ENCODE results near the gene MOGAT3.
A peak's percentile ranks its signal among the peaks of the same experiment; 100 is the strongest.

MOGAT3 gene

GRCh38 chr7:101172005-101172853 is 28.6 kb downstream of the MOGAT3 start:
- no peak for DNase-seq

- DNase-seq: no peak
Measured at GRCh38 chr7:101171442-101171837, 29.4 kb downstream of the MOGAT3 start.

GRCh38 chr7:101170617-101171441 is 30.0 kb downstream of the MOGAT3 start:
- DNase-seq: no peak

GRCh38 chr7:101169838-101170551 is 30.8 kb downstream of the MOGAT3 start:
- DNase-seq: no peak

GRCh38 chr7:101169110-101169837 is 31.6 kb downstream of the MOGAT3 start:
- DNase-seq: no peak

- DNase-seq: no peak
Measured at GRCh38 chr7:101168412-101169049, 32.3 kb downstream of the MOGAT3 start.

GRCh38 chr7:101167645-101168411 is 33.0 kb downstream of the MOGAT3 start:
- no peak for DNase-seq

- DNase-seq: no peak
Measured at GRCh38 chr7:101166909-101167644, 33.8 kb downstream of the MOGAT3 start.

- no peak for DNase-seq
Measured at GRCh38 chr7:101166648-101166908, 34.3 kb downstream of the MOGAT3 start.

- no peak for DNase-seq
Measured at GRCh38 chr7:101165958-101166647, 34.7 kb downstream of the MOGAT3 start.

- DNase-seq: peak; percentile 79
Measured at GRCh38 chr7:101165075-101165957, 35.5 kb downstream of the MOGAT3 start, which contains the start of gene VGF. Gene VGF, minus strand, starts transcription at chr7:101165569. Its CDS starts 726 bp downstream, at chr7:101164843.

GRCh38 chr7:101164071-101164840 is 36.6 kb downstream of the MOGAT3 start:
- no peak for DNase-seq

GRCh38 chr7:101163279-101164070 is 37.4 kb downstream of the MOGAT3 start:
- no peak for DNase-seq

GRCh38 chr7:101162551-101163278 is 38.1 kb downstream of the MOGAT3 start:
- no peak for DNase-seq

- no peak for DNase-seq
Measured at GRCh38 chr7:101161692-101162471, 39.0 kb downstream of the MOGAT3 start.

GRCh38 chr7:101160910-101161309 is 39.9 kb downstream of the MOGAT3 start:
- no peak for DNase-seq

Measured in SIG-M5 (cell line).